Hindlimb muscle (tissue), 1 donor: ENCODE results near the gene STAU1. TPM values are rescaled to one million over a fixed set of nuclear protein-coding genes. Genes with fewer than 3 reads are reported as not detected.
"Not testable (repeated sequence)": the region's sequence is repeated elsewhere in the genome, so short reads cannot be mapped to it uniquely, and the experiment has no call there.

Experiments
- DNase-seq: peaks from one replicate; pipeline ENCODE4 v3.0.0-alpha.2; 2013
- polyA plus RNA-seq: library from polyadenylated mRNA; unstranded; fragments of 120-200 nt; gene quantifications from one replicate; pipeline ENCODE4 v1.2.1, GENCODE V29; 2013; ENCODE audit not compliant: insufficient read length

Gene STAU1
- polyA plus RNA-seq, 1 donor: 52.3 TPM

GRCh38 chr20:49203746-49204145 lies 15.6 kb upstream of the STAU1 start:
- DNase-seq: no peak

GRCh38 chr20:49203011-49203410 lies 14.9 kb upstream of the STAU1 start:
- DNase-seq: no peak

GRCh38 chr20:49199729-49200293 lies 11.7 kb upstream of the STAU1 start:
- no peak for DNase-seq

- DNase-seq: not testable (repeated sequence)
These were observed 4.9 kb upstream of the STAU1 start for GRCh38 chr20:49192944-49193518.

GRCh38 chr20:49187330-49187850 lies 744 bp downstream of the STAU1 start:
- peak; percentile 17 for DNase-seq

GRCh38 chr20:49186535-49187329 lies 1.4 kb downstream of the STAU1 start:
- DNase-seq: peak; percentile 64

- no peak for DNase-seq
These were observed 2.9 kb downstream of the STAU1 start for GRCh38 chr20:49185071-49185761.

- DNase-seq: no peak
These were observed 3.5 kb downstream of the STAU1 start for GRCh38 chr20:49184691-49185070.

GRCh38 chr20:49184084-49184501 lies 4.0 kb downstream of the STAU1 start:
- not testable (repeated sequence) for DNase-seq

- DNase-seq: no peak
These were observed 4.7 kb downstream of the STAU1 start for GRCh38 chr20:49183444-49183843.

- no peak for DNase-seq
These were observed 6.8 kb downstream of the STAU1 start for GRCh38 chr20:49181265-49181877.

- DNase-seq: no peak
These were observed 8.5 kb downstream of the STAU1 start for GRCh38 chr20:49179368-49180277.

- DNase-seq: no peak
These were observed 14.0 kb downstream of the STAU1 start for GRCh38 chr20:49174183-49174582.

- DNase-seq: no peak
These were observed 15.7 kb downstream of the STAU1 start for GRCh38 chr20:49172413-49172812.

- no peak for DNase-seq
These were observed 16.2 kb downstream of the STAU1 start for GRCh38 chr20:49171909-49172308.

- no peak for DNase-seq
These were observed 17.4 kb downstream of the STAU1 start for GRCh38 chr20:49170714-49171113.

GRCh38 chr20:49169547-49169946 lies 18.6 kb downstream of the STAU1 start:
- DNase-seq: no peak

GRCh38 chr20:49168864-49169263 lies 19.3 kb downstream of the STAU1 start:
- DNase-seq: not testable (repeated sequence)

GRCh38 chr20:49167811-49168507 lies 20.2 kb downstream of the STAU1 start:
- DNase-seq: peak; percentile 10

- no peak for DNase-seq
These were observed 21.3 kb downstream of the STAU1 start for GRCh38 chr20:49166534-49167449.
